GM06990 (cell line): ENCODE results near the gene ZNF414.

Source experiments
- DNase-seq: peaks from one replicate; pipeline ENCODE4 v3.0.0-alpha.2; 2011; ENCODE audit not compliant: insufficient read length; ENCODE audit errors: extremely low read depth
- H3K27me3 ChIP-seq: replicated peaks from 2 replicates; pipeline ENCODE4 v1.6.0; 2011; ENCODE audit warnings: low read length; ENCODE audit not compliant: control insufficient read depth, insufficient read depth
- H3K36me3 ChIP-seq: 2 replicates; pipeline ENCODE4 v1.5.1; 2011; ENCODE audit warnings: low read length; ENCODE audit not compliant: control insufficient read depth, insufficient read depth
- H3K4me3 ChIP-seq: replicated peaks from 2 replicates; pipeline ENCODE4 v1.5.1; 2011; ENCODE audit warnings: low read depth, mild to moderate bottlenecking, control low read depth, low read length
- TF ChIP-seq, protein P1 (sequence below): IDR thresholded peaks from 2 replicates; pipeline ENCODE4 v1.5.1; 2011; ENCODE audit warnings: low read length, control low read depth, mild to moderate bottlenecking, inconsistent platforms; ENCODE audit not compliant: insufficient read depth, poor library complexity, severe bottlenecking

ZNF414 gene

DNA sequence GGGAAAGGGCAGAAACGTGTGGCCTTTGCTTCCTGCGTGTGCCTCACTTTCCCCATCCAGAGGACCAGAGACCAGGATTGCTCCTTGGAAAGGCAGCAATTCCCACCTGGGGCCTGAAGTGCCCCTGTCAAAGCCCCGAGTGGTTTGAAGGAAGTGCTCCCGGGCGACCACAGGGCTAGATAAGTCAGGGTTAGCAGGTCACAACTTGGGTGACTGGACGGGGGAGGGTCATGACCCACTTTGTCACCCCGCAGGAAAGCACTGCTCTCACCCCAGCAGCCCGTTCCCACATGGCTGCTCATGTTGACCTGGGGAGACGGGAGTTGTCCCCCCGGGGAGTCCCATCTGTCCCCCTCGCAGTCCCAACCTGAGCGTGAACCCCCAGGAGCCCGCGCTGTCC lies 12.0 kb downstream of the ZNF414 start:
- Histone ChIP-seq H3K36me3 (no peaks in the 10 kb centered on the region), H3K4me3 (no peak overlapping the region), H3K27me3 (no peaks in the 10 kb centered on the region; the same call in 1 of the 2 replicates)
- TF ChIP-seq, protein P1, sequence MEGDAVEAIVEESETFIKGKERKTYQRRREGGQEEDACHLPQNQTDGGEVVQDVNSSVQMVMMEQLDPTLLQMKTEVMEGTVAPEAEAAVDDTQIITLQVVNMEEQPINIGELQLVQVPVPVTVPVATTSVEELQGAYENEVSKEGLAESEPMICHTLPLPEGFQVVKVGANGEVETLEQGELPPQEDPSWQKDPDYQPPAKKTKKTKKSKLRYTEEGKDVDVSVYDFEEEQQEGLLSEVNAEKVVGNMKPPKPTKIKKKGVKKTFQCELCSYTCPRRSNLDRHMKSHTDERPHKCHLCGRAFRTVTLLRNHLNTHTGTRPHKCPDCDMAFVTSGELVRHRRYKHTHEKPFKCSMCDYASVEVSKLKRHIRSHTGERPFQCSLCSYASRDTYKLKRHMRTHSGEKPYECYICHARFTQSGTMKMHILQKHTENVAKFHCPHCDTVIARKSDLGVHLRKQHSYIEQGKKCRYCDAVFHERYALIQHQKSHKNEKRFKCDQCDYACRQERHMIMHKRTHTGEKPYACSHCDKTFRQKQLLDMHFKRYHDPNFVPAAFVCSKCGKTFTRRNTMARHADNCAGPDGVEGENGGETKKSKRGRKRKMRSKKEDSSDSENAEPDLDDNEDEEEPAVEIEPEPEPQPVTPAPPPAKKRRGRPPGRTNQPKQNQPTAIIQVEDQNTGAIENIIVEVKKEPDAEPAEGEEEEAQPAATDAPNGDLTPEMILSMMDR, result no peak
- DNase-seq, result no peak

DNA sequence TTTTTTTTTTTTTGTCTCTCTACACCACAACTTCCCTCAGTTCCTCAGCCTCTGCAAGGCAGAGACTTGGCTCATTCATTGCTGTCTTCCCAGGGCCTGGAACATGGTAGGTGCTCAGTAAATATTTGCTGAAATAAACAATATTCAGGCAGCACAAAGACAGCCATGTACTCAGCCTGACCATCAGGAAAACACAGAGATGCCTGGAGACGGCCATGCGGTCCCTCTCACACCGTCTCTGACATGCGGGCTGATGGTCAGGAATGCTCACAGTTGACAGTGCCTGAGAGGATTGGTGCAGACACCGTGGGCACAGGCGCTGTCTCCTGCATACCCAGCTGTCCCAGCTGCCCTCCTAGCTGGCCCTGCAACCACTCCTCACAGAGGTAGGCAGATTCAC lies 12.5 kb downstream of the ZNF414 start:
- Histone ChIP-seq H3K36me3 (no peaks in the 10 kb centered on the region), H3K4me3 (no peak overlapping the region), H3K27me3 (no peaks in the 10 kb centered on the region; the same call in 1 of the 2 replicates)
- DNase-seq, result no peak
- TF ChIP-seq, protein P1, result no peak

DNA sequence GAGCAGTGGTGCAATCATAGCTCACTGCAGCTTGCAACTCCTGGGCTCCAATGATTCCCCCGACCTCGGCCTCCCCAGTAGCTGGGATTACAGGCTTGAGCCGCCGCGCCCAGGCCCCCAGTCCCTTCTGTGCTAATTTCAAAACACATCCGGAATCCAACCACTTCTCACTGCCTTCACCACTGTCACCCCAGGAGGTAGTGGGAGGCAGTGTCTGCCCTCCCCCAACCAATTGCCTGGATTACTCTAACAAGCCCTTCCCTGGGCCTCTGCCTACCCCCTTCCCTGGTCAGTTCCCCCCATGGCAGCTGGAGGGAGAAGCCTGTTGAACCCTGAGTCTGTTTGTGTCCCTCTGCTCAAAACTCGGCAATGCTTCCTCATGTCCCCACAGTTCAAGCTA lies 13.8 kb downstream of the ZNF414 start:
- TF ChIP-seq, protein P1, result no peak
- Histone ChIP-seq H3K27me3 (no peaks in the 10 kb centered on the region; the same call in 1 of the 2 replicates), H3K4me3 (no peak overlapping the region), H3K36me3 (no peaks in the 10 kb centered on the region)
- no peak for DNase-seq

DNA sequence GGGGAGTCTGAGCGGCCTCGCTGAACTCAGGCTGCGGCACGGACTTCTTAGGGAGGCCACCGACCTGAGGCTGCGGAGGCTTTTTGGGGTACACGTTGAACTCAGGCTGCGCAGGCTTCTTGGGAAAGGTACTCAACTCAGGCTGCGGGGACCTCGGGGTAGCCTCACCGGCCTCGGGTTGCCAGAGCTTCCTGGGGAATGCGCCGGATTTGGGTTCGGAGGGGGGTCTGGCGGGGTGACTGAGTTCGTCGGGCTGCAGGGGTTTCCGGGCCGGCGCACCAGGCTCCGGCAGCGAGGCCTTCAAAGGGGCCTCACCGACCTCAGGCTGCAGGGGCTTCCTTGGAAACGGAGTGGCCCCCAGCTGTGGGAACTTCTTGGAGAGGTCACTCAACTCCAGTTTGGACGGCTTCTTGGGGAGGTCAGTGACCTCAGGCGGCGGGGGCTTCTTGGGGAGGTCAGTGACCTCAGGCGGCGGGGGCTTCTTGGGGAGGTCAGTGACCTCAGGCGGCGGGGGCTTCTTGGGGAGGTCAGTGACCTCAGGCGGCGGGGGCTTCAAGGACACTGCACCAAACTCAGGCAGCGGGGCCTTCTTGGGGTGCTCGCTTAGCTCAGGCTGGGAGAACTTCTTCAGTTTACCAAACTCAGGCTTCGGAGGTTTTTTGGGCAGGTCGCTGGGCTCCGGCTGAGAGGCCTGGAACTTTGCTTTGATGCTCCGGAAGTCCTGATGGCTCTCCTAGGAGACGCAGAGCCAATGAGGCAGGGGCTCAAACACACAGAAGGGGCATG lies 14.7 kb downstream of the ZNF414 start:
- DNase-seq, result no peak
- TF ChIP-seq, protein P1, result no peak
- H3K36me3 ChIP-seq, result no peaks in the 10 kb centered on the region
- H3K27me3 ChIP-seq, result no peaks in the 10 kb centered on the region; the same call in 1 of the 2 replicates
- no peak overlapping the region for H3K4me3 ChIP-seq

DNA sequence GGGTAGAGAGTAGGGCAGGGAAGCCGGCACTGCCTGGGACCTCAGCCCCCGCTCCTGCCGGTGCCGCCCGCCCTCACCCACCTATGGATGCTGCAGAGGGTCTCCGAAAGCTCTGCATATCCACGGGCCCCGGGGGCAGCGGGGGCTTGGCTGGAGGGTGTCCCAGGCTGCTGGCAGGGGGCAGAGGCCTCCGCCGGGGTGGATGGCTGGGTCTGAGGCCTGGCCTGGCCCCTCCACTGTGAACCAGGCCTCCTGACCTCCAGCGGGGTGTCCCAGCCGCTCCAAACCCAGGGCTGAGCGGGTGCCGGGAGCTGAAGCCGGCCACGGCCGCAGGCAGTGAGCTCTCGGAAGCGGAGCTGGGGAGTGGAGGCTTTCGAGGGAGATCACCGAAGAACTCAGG lies 15.7 kb downstream of the ZNF414 start:
- TF ChIP-seq, protein P1, result no peak
- no peaks in the 10 kb centered on the region; the same call in 1 of the 2 replicates for H3K27me3 ChIP-seq
- DNase-seq, result no peak
- no peak overlapping the region for H3K4me3 ChIP-seq
- no peaks in the 10 kb centered on the region for H3K36me3 ChIP-seq
